ENCODE results near the gene DGCR2. TPM values are rescaled to one million over a fixed set of nuclear protein-coding genes. Genes with fewer than 3 reads are reported as not detected.
"Not testable (repeated sequence)": the region's sequence is repeated elsewhere in the genome, so short reads cannot be mapped to it uniquely, and the experiment has no call there.

DGCR2 gene
- total RNA-seq, 8 experiments from 2014 or later = 31.2 to 53.9 (median 34.0) TPM

- Histone ChIP-seq H3K27ac (no peak overlapping the region), H3K4me1 (replicated peaks in 1 of 2) (no peaks in the 10 kb centered on the region), H3K4me3 (no peak overlapping the region)
- WGBS, 10 experiments = 44 to 100% (median 81%) methylated on average over 1 to 5 of the region's 5 CpGs
- in situ Hi-C loops (cut with MboI; ENCODE audit: low pct_unique_long_range_greater_than_20kb in 2 of 9, low sequenced_read_pairs in 9 of 9, unreplicated experiment in 9 of 9) = loop anchor here in 1 of 9 experiments (25.0 kb wide), 1 partner anchor 100 kb away; the partner anchor contains the start of gene DGCR2
- ATAC-seq (replicated peaks in 6 of 8) = no peak
Observed at GRCh38 chr22:19012308-19012986, 109.8 kb downstream of the DGCR2 start.

- not testable (repeated sequence) for H3K4me3 ChIP-seq; H3K4me1 ChIP-seq (replicated peaks in 1 of 2); H3K27ac ChIP-seq; ATAC-seq (replicated peaks in 6 of 8)
- in situ Hi-C loops (cut with MboI; ENCODE audit: low pct_unique_long_range_greater_than_20kb in 2 of 9, low sequenced_read_pairs in 9 of 9, unreplicated experiment in 9 of 9) = loop anchor here in 1 of 9 experiments (25.0 kb wide), 1 partner anchor 101 kb away; the partner anchor contains the start of gene DGCR2
- 37 to 100% (median 93%) methylated on average over 2 to 9 of the region's 9 CpGs; no CpG with 5 or more reads in 2 of the 10 experiments for WGBS, 10 experiments
Observed at GRCh38 chr22:19011611-19012010, 110.6 kb downstream of the DGCR2 start.

DNA sequence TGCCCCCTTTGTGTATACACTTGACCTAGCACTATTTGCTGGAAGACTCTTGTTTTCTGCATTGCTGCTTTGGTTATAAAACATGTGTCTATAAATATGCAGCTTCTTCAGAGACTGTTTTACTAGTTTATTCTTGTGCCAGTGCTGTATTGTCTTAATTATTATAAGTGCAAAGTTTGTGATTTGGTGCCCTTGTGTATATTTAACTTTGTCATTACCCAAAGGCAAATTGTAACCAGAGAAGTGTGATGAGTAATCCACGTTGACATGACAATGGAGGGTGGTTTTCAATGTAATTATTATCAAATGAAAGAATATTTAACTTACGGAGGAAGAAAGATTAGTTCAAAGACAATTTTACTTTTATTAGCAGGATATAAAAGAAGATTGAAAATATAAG is 111.1 kb downstream of the DGCR2 start:
- H3K4me1 ChIP-seq (replicated peaks in 1 of 2) = no peaks in the 10 kb centered on the region
- ATAC-seq (replicated peaks in 6 of 8) = no peak
- WGBS, 10 experiments = 0 to 86% (median 64%) methylated on average over 1 to 2 of the region's 2 CpGs
- no peak overlapping the region for H3K4me3 ChIP-seq
- no peak overlapping the region for H3K27ac ChIP-seq
- in situ Hi-C loops (cut with MboI; ENCODE audit: low pct_unique_long_range_greater_than_20kb in 2 of 9, low sequenced_read_pairs in 9 of 9, unreplicated experiment in 9 of 9) = loop anchor here in 1 of 9 experiments (25.0 kb wide), 1 partner anchor 101 kb away; the partner anchor contains the start of gene DGCR2

DNA sequence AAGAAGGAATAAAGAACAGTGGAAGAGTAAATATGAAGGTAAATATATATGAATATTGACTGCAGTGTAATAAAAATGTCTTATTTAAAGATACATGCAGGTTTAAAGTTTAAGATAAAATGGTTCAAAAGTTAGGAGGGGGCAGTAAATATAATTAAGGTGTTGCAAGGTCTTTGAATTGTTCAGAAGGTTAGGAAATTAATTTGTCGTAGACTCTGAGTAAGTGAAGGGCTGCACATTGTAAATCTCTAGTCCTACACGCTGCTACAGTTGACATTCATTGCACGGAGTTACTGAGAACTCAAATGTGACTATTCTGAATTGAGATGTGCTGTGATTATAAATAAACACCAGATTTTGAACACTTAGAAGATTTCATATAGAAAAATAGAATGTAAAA is 116.3 kb downstream of the DGCR2 start:
- Histone ChIP-seq H3K27ac (no peak overlapping the region), H3K4me1 (replicated peaks in 1 of 2) (peaks cover 0 to 19% of the 10 kb centered on the region in 2 donors), H3K4me3 (no peak overlapping the region)
- in situ Hi-C loops (cut with MboI; ENCODE audit: low pct_unique_long_range_greater_than_20kb in 2 of 9, low sequenced_read_pairs in 9 of 9, unreplicated experiment in 9 of 9) = loop anchor here in 1 of 9 experiments (25.0 kb wide), 1 partner anchor 106 kb away; the partner anchor contains the start of gene DGCR2
- no peak for ATAC-seq (replicated peaks in 6 of 8)
- 0 to 100% (median 89%) methylated on average over 1 to 3 of the region's 3 CpGs; no CpG with 5 or more reads in 1 of the 10 experiments for WGBS, 10 experiments

DNA sequence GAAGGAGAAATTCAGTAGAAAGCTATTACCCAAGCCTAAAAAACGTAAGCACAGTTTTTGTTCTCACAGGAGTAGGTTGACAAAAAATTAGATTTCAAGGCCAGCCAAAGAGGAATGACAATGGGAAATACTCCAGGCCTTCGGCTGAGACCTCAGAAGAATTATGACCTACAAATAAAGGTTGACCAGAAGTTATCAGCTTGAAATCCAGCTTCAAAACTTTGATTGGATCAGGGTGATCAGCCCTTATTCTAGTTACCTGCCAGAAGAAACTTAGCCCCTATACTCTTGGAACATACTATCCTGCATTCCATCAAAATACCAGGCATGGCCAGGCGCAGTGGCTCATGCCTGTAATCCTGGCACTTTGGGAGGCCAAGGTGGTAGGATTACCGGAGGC is 117.7 kb downstream of the DGCR2 start:
- 9 to 100% (median 90%) methylated on average over 1 to 4 of the region's 4 CpGs; no CpG with 5 or more reads in 1 of the 10 experiments for WGBS, 10 experiments
- Histone ChIP-seq H3K27ac (no peak overlapping the region), H3K4me1 (replicated peaks in 1 of 2) (peaks cover 0 to 19% of the 10 kb centered on the region in 2 donors), H3K4me3 (no peak overlapping the region)
- ATAC-seq (replicated peaks in 6 of 8) = no peak
- in situ Hi-C loops (cut with MboI; ENCODE audit: low pct_unique_long_range_greater_than_20kb in 2 of 9, low sequenced_read_pairs in 9 of 9, unreplicated experiment in 9 of 9) = loop anchor here in 1 of 9 experiments (25.0 kb wide), 1 partner anchor 108 kb away; the partner anchor contains the start of gene DGCR2

DNA sequence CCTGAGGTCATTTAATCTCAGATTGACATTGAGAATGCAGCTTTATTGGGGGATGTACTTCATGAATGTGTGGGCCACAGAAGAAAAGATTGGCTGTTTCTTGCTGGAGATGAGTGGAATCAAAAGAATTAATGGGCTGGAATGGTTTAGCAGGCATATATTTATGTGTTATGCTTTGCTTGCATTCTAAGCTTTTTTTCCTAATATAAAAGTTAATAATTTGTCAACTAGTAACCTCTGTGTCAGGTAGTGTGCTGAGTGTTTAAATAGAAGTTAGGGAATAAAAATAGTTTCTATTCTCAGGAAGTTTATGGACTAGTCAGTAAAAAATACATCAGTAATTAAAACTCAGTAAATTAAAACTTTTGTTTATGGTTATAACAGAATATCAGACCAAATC is 118.7 kb downstream of the DGCR2 start:
- in situ Hi-C loops (cut with MboI; ENCODE audit: low pct_unique_long_range_greater_than_20kb in 2 of 9, low sequenced_read_pairs in 9 of 9, unreplicated experiment in 9 of 9) = loop anchor here in 1 of 9 experiments (25.0 kb wide), 1 partner anchor 109 kb away; the partner anchor contains the start of gene DGCR2
- H3K27ac ChIP-seq = no peak overlapping the region
- no peak for ATAC-seq (replicated peaks in 6 of 8)
- no peak overlapping the region for H3K4me3 ChIP-seq
- peaks cover 0 to 19% of the 10 kb centered on the region in 2 donors for H3K4me1 ChIP-seq (replicated peaks in 1 of 2)

DNA sequence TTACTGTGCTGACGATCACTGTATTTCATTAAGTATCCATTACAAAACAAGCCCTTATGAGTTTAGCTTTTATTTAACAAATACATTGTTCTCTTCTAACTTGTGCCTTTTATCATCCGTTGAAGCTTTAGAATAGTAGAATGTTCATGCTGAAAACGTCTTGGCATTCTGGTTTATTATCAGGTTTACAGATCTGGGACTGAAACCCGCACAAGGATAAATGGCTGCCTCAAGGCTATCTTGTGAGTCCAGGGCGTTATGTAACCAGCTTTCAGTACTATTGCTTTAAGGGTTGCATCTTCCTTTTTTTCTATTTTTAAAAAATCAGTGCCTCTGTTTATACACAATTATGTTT is 119.6 kb downstream of the DGCR2 start:
- no peak overlapping the region for H3K27ac ChIP-seq
- in situ Hi-C loops (cut with MboI; ENCODE audit: low pct_unique_long_range_greater_than_20kb in 2 of 9, low sequenced_read_pairs in 9 of 9, unreplicated experiment in 9 of 9) = loop anchor here in 1 of 9 experiments (25.0 kb wide), 1 partner anchor 110 kb away; the partner anchor contains the start of gene DGCR2
- no peak for ATAC-seq (replicated peaks in 6 of 8)
- H3K4me1 ChIP-seq (replicated peaks in 1 of 2) = peaks cover 0 to 19% of the 10 kb centered on the region in 2 donors
- WGBS, 10 experiments = 0 to 100% (median 47%) methylated on average over 1 to 5 of the region's 5 CpGs
- H3K4me3 ChIP-seq = no peak overlapping the region

DNA sequence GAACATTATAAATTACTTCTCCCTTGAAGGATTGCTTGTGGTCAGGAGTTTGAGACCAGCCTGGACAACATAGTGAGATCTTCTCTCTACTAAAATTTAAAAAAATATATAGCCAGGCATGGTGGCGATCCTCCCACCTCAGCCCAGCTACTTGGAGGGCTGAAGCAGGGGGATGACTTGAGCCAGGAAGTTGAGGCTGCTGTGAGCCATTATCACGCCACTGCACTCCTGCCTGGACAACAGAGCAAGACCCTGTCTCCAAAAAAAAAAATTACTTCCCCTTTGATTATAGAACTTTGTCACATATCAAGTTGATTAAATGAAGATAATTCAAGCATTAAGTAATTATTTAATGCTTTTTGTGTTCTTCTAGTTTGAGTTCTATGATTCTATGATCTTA is 121.0 kb downstream of the DGCR2 start:
- ATAC-seq (replicated peaks in 6 of 8) = no peak
- H3K27ac ChIP-seq = no peak overlapping the region
- H3K4me3 ChIP-seq = no peak overlapping the region
- H3K4me1 ChIP-seq (replicated peaks in 1 of 2) = peaks cover 0 to 19% of the 10 kb centered on the region in 2 donors
- WGBS, 10 experiments = 14 to 100% (median 78%) methylated on average over 1 to 2 of the region's 2 CpGs; no CpG with 5 or more reads in 1 of the 10 experiments
- in situ Hi-C loops (cut with MboI; ENCODE audit: low pct_unique_long_range_greater_than_20kb in 2 of 9, low sequenced_read_pairs in 9 of 9, unreplicated experiment in 9 of 9) = loop anchor here in 1 of 9 experiments (25.0 kb wide), 1 partner anchor 111 kb away; the partner anchor contains the start of gene DGCR2

- not testable (repeated sequence) for ATAC-seq (replicated peaks in 6 of 8); H3K27ac ChIP-seq; H3K4me3 ChIP-seq
- WGBS, 10 experiments = 0 to 100% (median 60%) methylated on average over 1 of the region's 2 CpGs; no CpG with 5 or more reads in 6 of the 10 experiments
- H3K4me1 ChIP-seq (replicated peaks in 1 of 2) = peaks cover 2 to 19% of the 10 kb centered on the region in 2 donors
- in situ Hi-C loops (cut with MboI; ENCODE audit: low pct_unique_long_range_greater_than_20kb in 2 of 9, low sequenced_read_pairs in 9 of 9, unreplicated experiment in 9 of 9) = loop anchor here in 1 of 9 experiments (25.0 kb wide), 1 partner anchor 112 kb away; the partner anchor contains the start of gene DGCR2
Observed at GRCh38 chr22:19000106-19000505, 122.1 kb downstream of the DGCR2 start.

DNA sequence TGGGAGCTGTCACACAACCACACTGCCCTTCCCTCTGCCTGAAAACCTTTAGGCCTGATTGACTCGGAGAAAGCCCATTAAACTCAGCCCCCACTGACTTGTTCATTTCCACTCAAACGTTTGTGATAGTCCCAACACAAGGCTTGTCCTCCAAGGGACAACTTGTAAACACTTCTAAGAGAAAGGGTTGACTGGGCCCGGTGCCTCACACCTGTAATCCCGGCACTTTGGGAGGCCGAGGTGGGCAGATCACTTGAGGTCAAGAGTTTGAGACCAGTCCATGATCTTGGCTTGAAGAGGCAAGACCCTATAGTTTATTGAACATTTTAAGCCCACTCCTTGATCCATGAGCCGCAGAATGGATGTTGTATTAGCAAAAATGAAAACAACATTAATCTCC is 122.8 kb downstream of the DGCR2 start:
- H3K4me3 ChIP-seq = no peak overlapping the region
- H3K4me1 ChIP-seq (replicated peaks in 1 of 2) = peaks cover 9 to 26% of the 10 kb centered on the region in 2 donors
- ATAC-seq (replicated peaks in 6 of 8) = no peak
- in situ Hi-C loops (cut with MboI; ENCODE audit: low pct_unique_long_range_greater_than_20kb in 2 of 9, low sequenced_read_pairs in 9 of 9, unreplicated experiment in 9 of 9) = loop anchor here in 1 of 9 experiments (25.0 kb wide), 1 partner anchor 88 kb away; no protein-coding TSS in a partner anchor
- no peak overlapping the region for H3K27ac ChIP-seq
- WGBS, 10 experiments = 51 to 93% (median 78%) methylated on average over 2 to 6 of the region's 6 CpGs

- Histone ChIP-seq H3K4me1 (replicated peaks in 1 of 2) (peaks cover 10 to 26% of the 10 kb centered on the region in 2 donors), H3K27ac (no peak overlapping the region), H3K4me3 (no peak overlapping the region)
- no peak for ATAC-seq (replicated peaks in 6 of 8)
- in situ Hi-C loops (cut with MboI; ENCODE audit: low pct_unique_long_range_greater_than_20kb in 2 of 9, low sequenced_read_pairs in 9 of 9, unreplicated experiment in 9 of 9) = loop anchor here in 1 of 9 experiments (25.0 kb wide), 1 partner anchor 88 kb away; no protein-coding TSS in a partner anchor
- WGBS, 10 experiments = 9 to 78% (median 24%) methylated on average over 1 to 12 of the region's 12 CpGs; no CpG with 5 or more reads in 1 of the 10 experiments
Observed at GRCh38 chr22:18999008-18999407, 123.2 kb downstream of the DGCR2 start.

GRCh38 chr22:18997925-18998315 is 124.3 kb downstream of the DGCR2 start:
- no peak overlapping the region for H3K27ac ChIP-seq
- in situ Hi-C loops (cut with MboI; ENCODE audit: low pct_unique_long_range_greater_than_20kb in 2 of 9, low sequenced_read_pairs in 9 of 9, unreplicated experiment in 9 of 9) = loop anchor here in 1 of 9 experiments (25.0 kb wide), 1 partner anchor 89 kb away; no protein-coding TSS in a partner anchor
- H3K4me3 ChIP-seq = no peak overlapping the region
- H3K4me1 ChIP-seq (replicated peaks in 1 of 2) = peaks cover 10 to 20% of the 10 kb centered on the region in 2 donors
- 0 to 100% (median 88%) methylated on average over 1 to 15 of the region's 22 CpGs; no CpG with 5 or more reads in 4 of the 10 experiments for WGBS, 10 experiments
- no peak for ATAC-seq (replicated peaks in 6 of 8)

GRCh38 chr22:18997306-18997924 is 124.8 kb downstream of the DGCR2 start:
- Histone ChIP-seq H3K27ac (no peak overlapping the region), H3K4me1 (replicated peaks in 1 of 2) (peaks cover 10 to 15% of the 10 kb centered on the region in 2 donors), H3K4me3 (no peak overlapping the region)
- no peak for ATAC-seq (replicated peaks in 6 of 8)
- WGBS, 10 experiments = 50 to 100% (median 87%) methylated on average over 1 to 8 of the region's 12 CpGs; no CpG with 5 or more reads in 2 of the 10 experiments
- in situ Hi-C loops (cut with MboI; ENCODE audit: low pct_unique_long_range_greater_than_20kb in 2 of 9, low sequenced_read_pairs in 9 of 9, unreplicated experiment in 9 of 9) = loop anchor here in 1 of 9 experiments (25.0 kb wide), 1 partner anchor 90 kb away; no protein-coding TSS in a partner anchor

All from motor neuron (in vitro differentiated cells).